Left renal pelvis (tissue), 4 donors: ENCODE measurements around the gene SMR3B. TPM values are rescaled to one million over a fixed set of nuclear protein-coding genes. Genes with fewer than 3 reads are reported as not detected.

Experiments
- DNase-seq, 4 donors: peaks; one replicate each; pipeline ENCODE4 v3.0.0-alpha.2; 2013; ENCODE audit warnings: low read depth in 4 of 4, low spot score in 3 of 4
- polyA plus RNA-seq, 4 donors: library from polyadenylated mRNA; unstranded; fragments of 120-200 nt; gene quantifications; one replicate each; pipeline ENCODE4 v1.2.1, GENCODE V29; 2013; ENCODE audit not compliant: insufficient read length in 4 of 4

Gene SMR3B
- polyA plus RNA-seq = not detected

- no peak for DNase-seq
Observed at GRCh38 chr4:70382691-70383181, at the start of gene SMR3B. TSS of gene SMR3B (plus strand) at chr4:70383131. CDS start at chr4:70384511, 1,380 bp downstream.

- DNase-seq = no peak
Observed at GRCh38 chr4:70334681-70335080, 48.2 kb upstream of the SMR3B start, which contains the start of gene CABS1. TSS of gene CABS1 (plus strand) at chr4:70334981. CDS start at chr4:70335040, 59 bp downstream.

DNA sequence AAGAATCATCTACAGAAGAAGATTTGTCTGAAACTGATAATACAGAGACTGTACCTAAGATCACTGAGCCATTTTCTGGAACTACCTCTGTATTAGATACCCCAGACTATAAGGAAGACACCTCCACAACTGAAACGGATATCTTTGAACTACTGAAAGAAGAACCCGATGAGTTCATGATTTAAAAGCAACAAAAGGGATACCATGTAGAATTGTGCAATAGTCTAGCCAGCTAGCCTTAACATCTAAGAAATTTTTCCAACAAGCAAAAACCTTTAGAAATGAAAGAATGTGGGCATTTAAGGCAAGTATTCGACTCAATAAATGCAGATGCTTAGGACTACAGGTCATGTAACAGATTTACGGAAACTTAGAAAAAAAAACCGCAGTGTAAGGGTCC, 46.9 kb upstream of the SMR3B start:
- DNase-seq = no peak

GRCh38 chr4:70337886-70338420, 45.0 kb upstream of the SMR3B start:
- no peak for DNase-seq

GRCh38 chr4:70356185-70356584, 26.7 kb upstream of the SMR3B start:
- no peak for DNase-seq

- DNase-seq = no peak
Observed at GRCh38 chr4:70359115-70359661, 23.7 kb upstream of the SMR3B start.

- no peak for DNase-seq
Observed at GRCh38 chr4:70360460-70360859, 22.5 kb upstream of the SMR3B start, which contains the start of gene SMR3A. TSS of gene SMR3A (plus strand) at chr4:70360760. CDS start at chr4:70362116, 1,356 bp downstream.

DNA sequence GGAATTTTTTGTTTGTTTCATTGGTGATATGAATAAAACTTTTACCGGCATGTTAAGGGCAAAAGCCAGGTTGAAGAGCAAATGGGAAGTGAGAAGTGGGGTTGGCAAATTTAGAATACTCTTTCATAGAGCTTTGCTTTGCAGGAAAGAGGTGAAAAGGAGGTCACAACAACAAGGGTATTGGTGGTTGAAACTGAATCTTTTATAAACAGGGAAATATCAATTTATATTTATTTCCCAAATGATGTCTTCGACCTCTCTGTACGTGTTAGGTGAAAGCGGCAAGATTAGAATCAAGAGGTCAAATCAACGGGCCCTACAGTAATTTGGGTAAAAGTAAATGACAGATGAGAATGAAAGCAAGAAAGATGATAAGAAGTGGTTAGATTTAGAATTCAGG, 18.9 kb upstream of the SMR3B start:
- no peak for DNase-seq

DNA sequence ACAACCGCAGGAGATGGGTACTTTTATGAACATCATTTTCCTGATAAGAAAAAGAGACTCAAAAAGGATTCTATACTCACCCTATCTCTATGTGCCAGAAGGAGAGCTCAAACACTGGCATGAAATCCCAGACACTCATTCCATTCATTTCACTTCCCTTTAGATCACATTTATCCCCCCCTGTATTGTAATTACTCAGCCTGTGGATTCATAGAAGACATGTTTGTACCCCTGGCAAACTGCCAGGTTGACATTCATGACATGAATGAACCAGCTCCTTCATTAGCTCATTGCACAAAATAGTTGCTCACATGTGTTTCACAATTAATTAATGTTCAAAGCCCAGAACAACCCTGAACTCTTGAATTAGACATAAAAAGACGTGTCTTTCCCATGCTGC, 17.5 kb upstream of the SMR3B start:
- no peak for DNase-seq

DNA sequence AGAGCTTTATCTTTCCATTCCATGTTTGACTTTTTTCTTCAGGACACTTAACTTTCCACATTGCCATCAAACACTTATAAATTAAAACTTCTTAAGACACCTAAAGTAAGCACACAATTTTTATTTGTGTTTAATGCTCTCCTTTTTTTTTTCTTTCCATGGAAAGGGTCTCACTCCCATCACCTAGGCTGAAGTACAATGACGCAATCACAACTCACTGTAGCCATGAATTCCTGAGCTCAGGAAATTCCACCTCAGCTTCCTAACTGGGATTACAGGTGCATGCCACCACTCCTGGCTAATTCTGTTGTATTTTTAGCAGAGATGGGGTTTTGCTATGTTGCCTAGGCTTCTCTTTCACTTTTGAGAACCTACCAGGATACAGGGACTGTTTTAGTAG, 15.1 kb upstream of the SMR3B start:
- no peak for DNase-seq

GRCh38 chr4:70371987-70372386, 10.9 kb upstream of the SMR3B start:
- no peak for DNase-seq

DNA sequence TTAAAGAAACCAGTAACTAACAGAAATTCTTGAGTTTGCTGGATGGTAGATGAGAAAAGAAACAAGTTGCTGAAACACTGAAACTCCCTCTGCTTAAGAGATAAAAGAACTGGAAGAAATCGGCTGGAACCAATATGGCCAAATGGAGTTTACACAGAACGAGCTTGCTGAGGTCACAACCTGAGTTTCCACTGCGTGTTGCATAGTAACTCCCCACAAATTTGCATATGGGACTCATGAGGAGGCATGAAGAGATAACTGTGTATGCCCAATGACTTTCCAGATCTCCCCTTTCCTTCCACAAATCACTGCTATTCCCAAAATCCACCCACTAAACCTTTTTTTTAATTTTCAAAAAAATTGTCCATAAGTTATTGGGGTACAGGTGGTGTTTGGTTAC, 10.2 kb upstream of the SMR3B start:
- DNase-seq = no peak

DNA sequence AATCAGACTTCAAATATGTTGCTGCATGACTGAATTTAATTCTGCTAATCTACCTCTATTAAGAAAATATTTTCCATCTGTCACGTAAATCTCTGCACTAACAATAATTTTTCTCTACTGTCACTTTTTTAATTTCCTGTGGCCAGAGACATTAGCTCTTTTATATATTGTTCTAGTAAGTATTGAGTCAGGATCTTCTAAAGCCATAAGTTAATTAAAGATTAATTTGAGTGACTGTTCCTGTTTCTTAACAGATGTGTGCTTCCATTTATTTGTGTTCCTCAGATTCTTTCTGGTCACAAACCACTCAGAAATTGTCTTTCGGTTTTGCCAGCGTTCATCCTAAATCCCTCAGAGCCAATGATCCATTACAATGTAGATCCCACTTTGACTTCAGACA, 2.4 kb upstream of the SMR3B start:
- DNase-seq = no peak

GRCh38 chr4:70392057-70392776, 9.3 kb downstream of the SMR3B start:
- DNase-seq = no peak

DNA sequence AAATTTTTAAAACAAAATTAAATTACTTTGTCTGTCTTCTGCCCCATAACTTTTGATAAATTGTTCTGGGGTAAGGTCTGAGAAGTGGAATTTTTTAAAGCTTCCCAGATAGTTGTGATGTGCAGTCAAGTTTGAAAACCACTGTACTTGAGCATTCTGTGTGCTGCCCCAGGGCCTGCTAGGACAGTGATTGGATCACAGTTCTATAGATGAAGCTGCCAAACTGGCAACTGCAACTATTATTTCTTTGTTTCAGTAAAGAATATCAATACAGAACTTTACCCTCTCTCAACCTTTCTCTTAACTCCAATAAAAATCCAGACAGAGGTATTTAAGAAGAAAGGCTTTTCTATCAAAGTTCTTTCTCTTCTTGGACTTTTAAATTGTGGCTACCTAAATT, 14.6 kb downstream of the SMR3B start, which contains the start of gene OPRPN:
OPRPN (plus strand) TSS at position 361 of the 400 bp plus-strand sequence. CDS start 1,346 bp downstream, outside the sequence.
- DNase-seq = no peak

- DNase-seq = no peak
Observed at GRCh38 chr4:70399319-70399718, 16.4 kb downstream of the SMR3B start.

DNA sequence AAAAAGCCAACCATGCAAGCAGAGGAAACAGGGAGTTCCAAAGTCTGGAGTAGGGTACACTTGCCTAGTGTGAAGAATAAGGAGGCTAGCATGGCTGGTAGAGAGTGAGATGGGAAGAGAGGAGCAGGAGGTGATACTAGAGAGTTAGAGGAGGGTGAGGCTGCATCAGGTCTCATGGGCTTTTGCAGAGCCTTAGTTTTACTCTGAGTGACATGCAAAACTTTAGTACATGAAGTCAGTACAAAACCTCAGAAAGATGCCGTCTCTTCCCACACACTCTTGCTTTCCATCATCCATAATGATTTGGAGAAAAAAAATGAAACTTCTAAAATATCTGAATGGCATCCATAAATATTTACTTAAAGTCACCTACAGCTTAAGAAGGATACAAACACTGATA, 19.8 kb downstream of the SMR3B start:
- DNase-seq = no peak

DNA sequence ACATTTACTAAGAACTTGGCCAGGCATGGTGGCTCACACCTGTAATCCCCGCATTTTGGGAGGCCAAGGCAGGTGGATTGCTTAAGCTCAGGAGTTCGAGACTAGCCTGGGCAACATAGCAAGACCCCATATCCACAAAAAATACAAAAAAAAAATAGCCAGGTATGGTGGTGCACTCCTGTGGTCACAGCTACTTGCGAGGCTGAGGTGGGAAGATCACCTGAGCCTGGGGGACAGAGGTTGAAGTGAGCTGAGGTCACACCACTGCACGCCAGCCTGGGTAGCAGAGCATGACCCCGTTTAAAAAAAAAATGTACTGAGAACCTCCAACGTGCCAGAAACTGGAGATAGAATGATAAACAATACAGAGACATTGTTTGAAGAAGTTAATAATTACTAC, 22.8 kb downstream of the SMR3B start:
- no peak for DNase-seq

- DNase-seq = no peak
Observed at GRCh38 chr4:70425306-70425705, 42.4 kb downstream of the SMR3B start.

DNA sequence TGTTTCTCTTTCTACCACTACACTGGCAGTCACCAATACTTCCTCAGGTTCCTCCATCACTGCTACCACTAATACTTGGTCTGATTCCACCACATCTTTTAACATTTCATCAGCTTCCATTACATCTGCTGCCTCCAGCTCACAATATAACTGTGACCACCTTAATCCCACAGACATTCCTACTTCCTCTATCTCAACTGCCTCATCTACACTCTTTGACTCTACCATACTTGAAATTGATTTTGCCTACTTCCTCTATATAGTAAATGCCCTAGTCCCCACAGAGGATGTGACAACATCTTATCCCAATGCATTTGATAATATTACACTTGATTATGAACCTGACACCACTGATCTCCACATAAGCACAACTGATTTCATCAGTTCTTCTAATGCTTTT, 43.9 kb downstream of the SMR3B start:
- DNase-seq = no peak

DNA sequence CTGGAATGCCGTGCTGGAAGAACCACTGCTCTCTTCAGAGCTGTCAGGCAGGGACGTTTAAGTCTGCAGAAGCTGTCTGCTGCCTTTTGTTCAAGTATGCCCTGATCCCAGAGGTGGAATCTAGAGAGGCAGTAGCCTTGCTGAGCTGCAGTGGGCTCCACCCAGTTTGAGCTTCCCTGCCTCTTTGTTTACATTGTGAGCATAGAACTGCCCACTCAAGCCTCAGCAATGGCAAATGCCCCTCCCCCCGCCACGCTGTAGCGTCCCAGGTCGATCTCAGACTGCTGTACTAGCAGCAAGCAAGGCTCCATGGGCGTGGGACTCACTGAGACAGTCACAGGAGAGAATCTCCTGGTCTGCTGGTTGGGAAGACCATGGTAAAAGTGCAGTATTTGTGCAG, 54.3 kb downstream of the SMR3B start:
- no peak for DNase-seq
